Measurements from ENCODE around the gene IQCE. TPM values are rescaled to one million over a fixed set of nuclear protein-coding genes. Genes with fewer than 3 reads are reported as not detected.

Gene IQCE
- polyA plus RNA-seq, 3 donors, result 1.8 to 8.4 (median 3.0) TPM

- Histone ChIP-seq H3K36me3 (replicated peaks in 1 of 2; ENCODE audit: control insufficient read depth in 1 of 2, insufficient read depth in 2 of 2, low read length in 2 of 2) (peaks cover 36 to 74% of the 10 kb centered on the region in 2 donors), H3K4me3 (replicated peaks in 1 of 3; ENCODE audit: low read depth in 2 of 3, low read length in 3 of 3) (no peak overlapping the region), H4K20me1 (ENCODE audit: insufficient read depth, low read length) (no peaks in the 10 kb centered on the region), H3K4me2 (replicated peaks; ENCODE audit: extremely low read depth, low read length, poor library complexity, severe bottlenecking) (no peak overlapping the region), H3K27ac (ENCODE audit: low read depth in 1 of 2, low read length in 2 of 2) (no peak overlapping the region), H3K4me1 (ENCODE audit: control insufficient read depth in 1 of 2, insufficient read depth in 2 of 2, low read length in 2 of 2) (no peaks in the 10 kb centered on the region), H3K27me3 (ENCODE audit: control insufficient read depth in 2 of 2, insufficient read depth in 2 of 2, low read length in 2 of 2) (no peaks in the 10 kb centered on the region), H3K9me3 (replicated peaks in 1 of 2; ENCODE audit: control insufficient read depth in 1 of 2, insufficient read depth in 1 of 2, low read length in 2 of 2) (no peaks in the 10 kb centered on the region), H3K79me2 (ENCODE audit: insufficient read depth, low read length) (no peaks in the 10 kb centered on the region), H3K9ac (ENCODE audit: insufficient read depth, low read length, poor library complexity, severe bottlenecking) (no peak overlapping the region), H2AFZ (ENCODE audit: insufficient read depth, low read depth, low read length, poor library complexity, severe bottlenecking) (no peak overlapping the region)
- H3K27ac Mint-ChIP-seq, result peak overlapping the region in 1 of 7 donors; percentile 32
- WGBS (ENCODE audit: insufficient coverage), result 60% methylated on average over 19 of the region's 21 CpGs
- H3K27me3 Mint-ChIP-seq (ENCODE audit: low read depth in 3 of 3), result peaks cover 0 to 4% (median 2%) of the 10 kb centered on the region in 3 donors
- no peak for TF ChIP-seq CTCF (IDR thresholded peaks at IDR 0.05)
- peaks cover 0 to 3% (median 0%) of the 10 kb centered on the region in 7 donors for H3K9me3 Mint-ChIP-seq
- no peak for DNase-seq
- intact Hi-C loops (cut with micrococcal nuclease), result no loop called here
- no peaks in the 10 kb centered on the region for H3K4me1 Mint-ChIP-seq
- H3K4me3 Mint-ChIP-seq, result no peak overlapping the region
- H3K36me3 Mint-ChIP-seq, result peaks cover 68 to 79% of the 10 kb centered on the region in 2 donors
These were observed 16.4 kb downstream of the IQCE start for GRCh38 chr7:2575046-2575732.

- Histone ChIP-seq H4K20me1 (ENCODE audit: insufficient read depth, low read length) (no peaks in the 10 kb centered on the region), H2AFZ (ENCODE audit: insufficient read depth, low read depth, low read length, poor library complexity, severe bottlenecking) (no peak overlapping the region), H3K27ac (ENCODE audit: low read depth in 1 of 2, low read length in 2 of 2) (no peak overlapping the region), H3K4me1 (ENCODE audit: control insufficient read depth in 1 of 2, insufficient read depth in 2 of 2, low read length in 2 of 2) (no peaks in the 10 kb centered on the region), H3K79me2 (ENCODE audit: insufficient read depth, low read length) (no peaks in the 10 kb centered on the region), H3K4me3 (replicated peaks in 1 of 3; ENCODE audit: low read depth in 2 of 3, low read length in 3 of 3) (no peak overlapping the region), H3K9me3 (replicated peaks in 1 of 2; ENCODE audit: control insufficient read depth in 1 of 2, insufficient read depth in 1 of 2, low read length in 2 of 2) (no peaks in the 10 kb centered on the region), H3K27me3 (ENCODE audit: control insufficient read depth in 2 of 2, insufficient read depth in 2 of 2, low read length in 2 of 2) (no peaks in the 10 kb centered on the region), H3K36me3 (replicated peaks in 1 of 2; ENCODE audit: control insufficient read depth in 1 of 2, insufficient read depth in 2 of 2, low read length in 2 of 2) (peaks cover 36 to 74% of the 10 kb centered on the region in 2 donors), H3K9ac (ENCODE audit: insufficient read depth, low read length, poor library complexity, severe bottlenecking) (no peak overlapping the region), H3K4me2 (replicated peaks; ENCODE audit: extremely low read depth, low read length, poor library complexity, severe bottlenecking) (no peak overlapping the region)
- Mint-ChIP-seq H3K27me3 (ENCODE audit: low read depth in 3 of 3) (peaks cover 0 to 4% (median 2%) of the 10 kb centered on the region in 3 donors), H3K36me3 (peaks cover 70 to 82% of the 10 kb centered on the region in 2 donors), H3K4me3 (no peak overlapping the region), H3K27ac (peak overlapping the region in 1 of 7 donors; percentile 11), H3K9me3 (peaks cover 0 to 3% (median 0%) of the 10 kb centered on the region in 7 donors), H3K4me1 (no peaks in the 10 kb centered on the region)
- no peak for TF ChIP-seq CTCF (IDR thresholded peaks at IDR 0.05)
- 91% methylated on average over 11 of the region's 21 CpGs for WGBS (ENCODE audit: insufficient coverage)
- intact Hi-C loops (cut with micrococcal nuclease), result no loop called here
- no peak for DNase-seq
These were observed 17.1 kb downstream of the IQCE start for GRCh38 chr7:2575733-2576340.

Data from CD14-positive monocyte (primary cell).